ENCODE measurements around the gene ASB13. TPM values are rescaled to one million over a fixed set of nuclear protein-coding genes. Genes with fewer than 3 reads are reported as not detected.

Gene ASB13
- total RNA-seq, 1 experiment from 2014 or later = 18.4 TPM

DNA sequence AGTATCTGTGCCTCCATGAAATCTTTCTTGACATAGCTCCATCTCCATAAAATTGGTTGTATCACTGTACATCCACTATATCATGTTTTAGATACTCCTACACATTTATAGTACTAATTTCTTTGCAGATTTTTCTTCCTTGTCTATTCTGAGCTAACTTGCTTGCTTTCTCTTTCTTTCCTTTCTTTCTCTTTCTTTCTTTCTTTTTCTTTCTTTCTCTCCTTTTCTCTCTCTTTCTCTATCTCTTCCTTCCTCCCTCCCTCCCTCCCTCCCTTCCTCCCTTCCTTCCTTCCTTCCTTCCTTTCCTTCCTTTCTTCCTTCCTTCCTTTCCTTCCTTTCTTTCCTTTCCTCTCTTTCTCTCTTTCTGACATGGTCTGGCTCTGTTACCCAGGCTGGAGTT, 42.0 kb upstream of the ASB13 start:
- no peaks in the 10 kb centered on the region for H3K4me1 ChIP-seq (ENCODE audit: control insufficient read depth, insufficient read depth, low read length)
- H3K27ac ChIP-seq (ENCODE audit: low read length) = no peak overlapping the region
- ATAC-seq = no peak
- H3K36me3 ChIP-seq (ENCODE audit: control insufficient read depth, insufficient read depth, low read length) = no peaks in the 10 kb centered on the region; the same call in 1 of the 2 replicates
- no peak overlapping the region for H3K4me3 ChIP-seq (ENCODE audit: low read depth in 2 of 2, low read length in 2 of 2)
- CTCF ChIA-PET = no interaction called here
- H3K9me3 ChIP-seq (ENCODE audit: control insufficient read depth, insufficient read depth, low read depth, low read length) = no peaks in the 10 kb centered on the region
- TF ChIP-seq POLR2AphosphoS5 (IDR thresholded peaks at IDR 0.05; ENCODE audit: low read depth, low read length) (no peak), SIN3A (IDR thresholded peaks at IDR 0.05; ENCODE audit: borderline replicate concordance, insufficient read depth, low read depth, low read length) (no peak), TCF7L2 (IDR thresholded peaks at IDR 0.05; ENCODE audit: low read depth, low read length) (no peak)
- TF ChIP-seq, protein P1, sequence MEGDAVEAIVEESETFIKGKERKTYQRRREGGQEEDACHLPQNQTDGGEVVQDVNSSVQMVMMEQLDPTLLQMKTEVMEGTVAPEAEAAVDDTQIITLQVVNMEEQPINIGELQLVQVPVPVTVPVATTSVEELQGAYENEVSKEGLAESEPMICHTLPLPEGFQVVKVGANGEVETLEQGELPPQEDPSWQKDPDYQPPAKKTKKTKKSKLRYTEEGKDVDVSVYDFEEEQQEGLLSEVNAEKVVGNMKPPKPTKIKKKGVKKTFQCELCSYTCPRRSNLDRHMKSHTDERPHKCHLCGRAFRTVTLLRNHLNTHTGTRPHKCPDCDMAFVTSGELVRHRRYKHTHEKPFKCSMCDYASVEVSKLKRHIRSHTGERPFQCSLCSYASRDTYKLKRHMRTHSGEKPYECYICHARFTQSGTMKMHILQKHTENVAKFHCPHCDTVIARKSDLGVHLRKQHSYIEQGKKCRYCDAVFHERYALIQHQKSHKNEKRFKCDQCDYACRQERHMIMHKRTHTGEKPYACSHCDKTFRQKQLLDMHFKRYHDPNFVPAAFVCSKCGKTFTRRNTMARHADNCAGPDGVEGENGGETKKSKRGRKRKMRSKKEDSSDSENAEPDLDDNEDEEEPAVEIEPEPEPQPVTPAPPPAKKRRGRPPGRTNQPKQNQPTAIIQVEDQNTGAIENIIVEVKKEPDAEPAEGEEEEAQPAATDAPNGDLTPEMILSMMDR (IDR thresholded peaks at IDR 0.05) = no peak
- TF ChIP-seq, protein P2, sequence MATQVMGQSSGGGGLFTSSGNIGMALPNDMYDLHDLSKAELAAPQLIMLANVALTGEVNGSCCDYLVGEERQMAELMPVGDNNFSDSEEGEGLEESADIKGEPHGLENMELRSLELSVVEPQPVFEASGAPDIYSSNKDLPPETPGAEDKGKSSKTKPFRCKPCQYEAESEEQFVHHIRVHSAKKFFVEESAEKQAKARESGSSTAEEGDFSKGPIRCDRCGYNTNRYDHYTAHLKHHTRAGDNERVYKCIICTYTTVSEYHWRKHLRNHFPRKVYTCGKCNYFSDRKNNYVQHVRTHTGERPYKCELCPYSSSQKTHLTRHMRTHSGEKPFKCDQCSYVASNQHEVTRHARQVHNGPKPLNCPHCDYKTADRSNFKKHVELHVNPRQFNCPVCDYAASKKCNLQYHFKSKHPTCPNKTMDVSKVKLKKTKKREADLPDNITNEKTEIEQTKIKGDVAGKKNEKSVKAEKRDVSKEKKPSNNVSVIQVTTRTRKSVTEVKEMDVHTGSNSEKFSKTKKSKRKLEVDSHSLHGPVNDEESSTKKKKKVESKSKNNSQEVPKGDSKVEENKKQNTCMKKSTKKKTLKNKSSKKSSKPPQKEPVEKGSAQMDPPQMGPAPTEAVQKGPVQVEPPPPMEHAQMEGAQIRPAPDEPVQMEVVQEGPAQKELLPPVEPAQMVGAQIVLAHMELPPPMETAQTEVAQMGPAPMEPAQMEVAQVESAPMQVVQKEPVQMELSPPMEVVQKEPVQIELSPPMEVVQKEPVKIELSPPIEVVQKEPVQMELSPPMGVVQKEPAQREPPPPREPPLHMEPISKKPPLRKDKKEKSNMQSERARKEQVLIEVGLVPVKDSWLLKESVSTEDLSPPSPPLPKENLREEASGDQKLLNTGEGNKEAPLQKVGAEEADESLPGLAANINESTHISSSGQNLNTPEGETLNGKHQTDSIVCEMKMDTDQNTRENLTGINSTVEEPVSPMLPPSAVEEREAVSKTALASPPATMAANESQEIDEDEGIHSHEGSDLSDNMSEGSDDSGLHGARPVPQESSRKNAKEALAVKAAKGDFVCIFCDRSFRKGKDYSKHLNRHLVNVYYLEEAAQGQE (IDR thresholded peaks at IDR 0.05; ENCODE audit: insufficient read depth in 1 of 2, low read depth in 2 of 2, low read length in 1 of 2) = no peak
- no TSS peak for BruUV-seq (replicated peaks)
- no peak for DNase-seq (ENCODE audit: low read depth, low spot score)
- in situ Hi-C loops (cut with HindIII; ENCODE audit: low pct_unique_long_range_greater_than_20kb, low sequenced_read_pairs) = no loop called here
- intact Hi-C loops (cut with micrococcal nuclease; ENCODE audit: unreplicated experiment) = no loop called here
- POLR2A ChIA-PET = no interaction called here
- no peaks in the 10 kb centered on the region for H3K27me3 ChIP-seq (ENCODE audit: control insufficient read depth, insufficient read depth, low read length)

DNA sequence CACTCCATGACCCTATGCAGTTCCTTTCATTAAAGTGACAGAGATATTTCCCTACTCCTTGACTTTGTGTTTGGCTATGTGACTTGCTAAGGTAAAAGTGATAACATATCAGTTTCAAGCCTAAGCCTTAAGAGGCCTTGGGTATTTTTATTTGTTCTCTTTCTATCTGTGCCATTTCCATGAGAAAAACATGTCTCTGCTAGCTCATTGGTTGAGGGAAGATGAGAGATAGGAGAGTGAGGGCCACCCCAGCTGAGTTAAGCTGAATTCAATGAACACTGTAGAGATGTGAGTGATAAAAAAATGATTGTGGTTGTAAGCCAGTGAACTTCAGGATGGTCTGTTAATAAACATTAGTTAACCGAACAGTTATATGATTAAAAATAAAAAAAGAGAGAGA, 31.7 kb upstream of the ASB13 start:
- H3K9me3 ChIP-seq (ENCODE audit: control insufficient read depth, insufficient read depth, low read depth, low read length) = no peaks in the 10 kb centered on the region; the same call in 1 of the 2 replicates
- ATAC-seq (no peak), DNase-seq (ENCODE audit: low read depth, low spot score) (no peak)
- H3K4me1 ChIP-seq (ENCODE audit: control insufficient read depth, insufficient read depth, low read length) = no peaks in the 10 kb centered on the region
- CTCF ChIA-PET = no interaction called here
- H3K27me3 ChIP-seq (ENCODE audit: control insufficient read depth, insufficient read depth, low read length) = no peaks in the 10 kb centered on the region
- TF ChIP-seq, protein P2 (IDR thresholded peaks at IDR 0.05; ENCODE audit: insufficient read depth in 1 of 2, low read depth in 2 of 2, low read length in 1 of 2) = no peak
- no peak for TF ChIP-seq TCF7L2 (IDR thresholded peaks at IDR 0.05; ENCODE audit: low read depth, low read length)
- TF ChIP-seq SIN3A (IDR thresholded peaks at IDR 0.05; ENCODE audit: borderline replicate concordance, insufficient read depth, low read depth, low read length) = no peak
- TF ChIP-seq, protein P1 (IDR thresholded peaks at IDR 0.05) = no peak
- no peak for TF ChIP-seq POLR2AphosphoS5 (IDR thresholded peaks at IDR 0.05; ENCODE audit: low read depth, low read length)
- H3K4me3 ChIP-seq (ENCODE audit: low read depth in 2 of 2, low read length in 2 of 2) = no peak overlapping the region
- POLR2A ChIA-PET = no interaction called here
- no TSS peak for BruUV-seq (replicated peaks)
- in situ Hi-C loops (cut with HindIII; ENCODE audit: low pct_unique_long_range_greater_than_20kb, low sequenced_read_pairs) = no loop called here
- intact Hi-C loops (cut with micrococcal nuclease; ENCODE audit: unreplicated experiment) = no loop called here
- H3K36me3 ChIP-seq (ENCODE audit: control insufficient read depth, insufficient read depth, low read length) = no peaks in the 10 kb centered on the region
- no peak overlapping the region for H3K27ac ChIP-seq (ENCODE audit: low read length)
